NCI-H2171 treated with DMSO at 0.1 percent for 48 hours (cell line): ENCODE data around the gene COL26A1.

ENCODE experiments used
- DNase-seq: peaks from one replicate; lab custom pipeline; 2025; lab: John Stamatoyannopoulos, UW

COL26A1 gene

GRCh38 chr7:101373812-101374614 is 11.3 kb downstream of the COL26A1 start:
- DNase-seq = no peak

- DNase-seq = no peak
These were observed 12.3 kb downstream of the COL26A1 start for GRCh38 chr7:101374990-101375389.

- no peak for DNase-seq
These were observed 13.9 kb downstream of the COL26A1 start for GRCh38 chr7:101376601-101377000.

- DNase-seq = no peak
These were observed 14.6 kb downstream of the COL26A1 start for GRCh38 chr7:101377189-101377736.

GRCh38 chr7:101378751-101379174 is 16.1 kb downstream of the COL26A1 start:
- DNase-seq = no peak

DNA sequence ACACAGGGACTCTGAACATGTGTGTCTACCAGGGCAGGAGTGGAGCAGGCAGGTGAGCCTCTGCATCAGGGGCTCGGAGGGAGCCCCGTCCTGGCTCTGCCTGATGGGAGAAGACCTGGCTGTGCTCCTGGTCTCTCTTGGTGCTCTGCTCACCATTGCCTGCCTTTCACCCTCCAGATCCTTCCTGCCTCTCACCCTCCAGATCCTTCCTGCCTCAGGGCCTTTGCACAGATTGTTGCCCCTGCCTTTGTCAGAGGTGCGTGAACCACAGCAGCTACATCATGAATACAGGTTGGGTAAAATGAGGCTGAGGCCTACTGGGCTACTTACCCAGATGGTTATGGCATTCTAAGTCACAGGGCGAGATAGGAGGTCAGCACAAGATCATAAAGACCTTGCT is 16.6 kb downstream of the COL26A1 start:
- no peak for DNase-seq

- DNase-seq = no peak
These were observed 19.0 kb downstream of the COL26A1 start for GRCh38 chr7:101381549-101382111.

DNA sequence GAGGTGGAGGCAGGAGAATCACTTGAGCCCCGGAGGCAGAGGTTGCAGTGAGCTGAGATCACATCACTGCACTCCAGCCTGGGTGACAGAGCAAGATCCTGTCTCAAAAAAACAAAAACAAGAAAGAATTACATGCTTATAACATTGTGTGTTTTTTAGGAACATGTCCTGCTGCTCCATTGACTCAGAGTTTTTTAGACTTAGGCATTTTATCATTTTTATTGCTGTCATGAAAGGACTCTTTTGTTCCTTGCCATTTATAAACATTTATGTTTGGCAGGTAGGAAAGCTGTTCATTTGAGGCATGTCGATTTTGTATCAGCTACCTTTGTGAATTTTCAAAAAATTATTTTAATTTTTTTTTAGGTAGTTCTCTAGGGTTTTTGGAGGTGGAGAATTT is 20.3 kb downstream of the COL26A1 start:
- DNase-seq = no peak

GRCh38 chr7:101386177-101386557 is 23.5 kb downstream of the COL26A1 start:
- peak; percentile 49 for DNase-seq

DNA sequence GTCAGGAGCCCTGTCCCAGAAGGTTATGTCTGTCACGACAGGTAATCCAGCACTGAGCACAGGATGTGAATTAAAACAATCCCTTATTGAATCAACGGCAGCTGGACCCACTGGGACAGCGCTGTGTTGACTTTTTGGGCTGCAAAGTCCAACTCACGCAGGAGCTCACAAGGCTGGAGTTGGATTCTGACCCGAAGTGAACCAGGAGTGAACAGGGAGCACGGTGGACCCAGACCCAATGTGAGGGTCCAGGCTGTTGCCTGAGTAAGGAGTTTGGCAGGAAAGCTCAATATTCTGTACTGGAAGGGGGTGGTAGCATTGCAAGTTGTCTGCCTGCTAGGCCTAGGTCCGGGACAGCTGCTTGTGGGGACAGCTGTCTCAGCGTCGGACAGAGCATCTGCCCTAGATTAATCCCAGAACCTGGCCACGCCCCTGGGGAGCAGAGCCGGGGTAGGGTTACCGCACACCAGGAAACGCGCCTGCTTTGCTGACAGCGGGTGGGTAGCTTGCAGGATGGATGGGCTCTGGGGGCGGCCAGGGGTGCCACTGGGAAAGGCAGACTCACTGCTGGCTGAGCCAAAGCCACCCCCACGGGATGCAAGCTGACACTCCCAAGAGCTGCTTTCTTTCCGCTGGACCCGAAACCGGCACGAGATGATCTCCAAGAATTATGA is 24.0 kb downstream of the COL26A1 start:
- peak; percentile 95 for DNase-seq

- peak; percentile 79 for DNase-seq
These were observed 28.2 kb downstream of the COL26A1 start for GRCh38 chr7:101390901-101391301.

- peak; percentile 65 for DNase-seq
These were observed 29.3 kb downstream of the COL26A1 start for GRCh38 chr7:101391991-101392390.

- DNase-seq = no peak
These were observed 31.2 kb downstream of the COL26A1 start for GRCh38 chr7:101393865-101394264.

GRCh38 chr7:101395376-101395775 is 32.7 kb downstream of the COL26A1 start:
- no peak for DNase-seq

- DNase-seq = no peak
These were observed 34.6 kb downstream of the COL26A1 start for GRCh38 chr7:101397243-101397642.

GRCh38 chr7:101397770-101398324 is 35.2 kb downstream of the COL26A1 start:
- DNase-seq = no peak

DNA sequence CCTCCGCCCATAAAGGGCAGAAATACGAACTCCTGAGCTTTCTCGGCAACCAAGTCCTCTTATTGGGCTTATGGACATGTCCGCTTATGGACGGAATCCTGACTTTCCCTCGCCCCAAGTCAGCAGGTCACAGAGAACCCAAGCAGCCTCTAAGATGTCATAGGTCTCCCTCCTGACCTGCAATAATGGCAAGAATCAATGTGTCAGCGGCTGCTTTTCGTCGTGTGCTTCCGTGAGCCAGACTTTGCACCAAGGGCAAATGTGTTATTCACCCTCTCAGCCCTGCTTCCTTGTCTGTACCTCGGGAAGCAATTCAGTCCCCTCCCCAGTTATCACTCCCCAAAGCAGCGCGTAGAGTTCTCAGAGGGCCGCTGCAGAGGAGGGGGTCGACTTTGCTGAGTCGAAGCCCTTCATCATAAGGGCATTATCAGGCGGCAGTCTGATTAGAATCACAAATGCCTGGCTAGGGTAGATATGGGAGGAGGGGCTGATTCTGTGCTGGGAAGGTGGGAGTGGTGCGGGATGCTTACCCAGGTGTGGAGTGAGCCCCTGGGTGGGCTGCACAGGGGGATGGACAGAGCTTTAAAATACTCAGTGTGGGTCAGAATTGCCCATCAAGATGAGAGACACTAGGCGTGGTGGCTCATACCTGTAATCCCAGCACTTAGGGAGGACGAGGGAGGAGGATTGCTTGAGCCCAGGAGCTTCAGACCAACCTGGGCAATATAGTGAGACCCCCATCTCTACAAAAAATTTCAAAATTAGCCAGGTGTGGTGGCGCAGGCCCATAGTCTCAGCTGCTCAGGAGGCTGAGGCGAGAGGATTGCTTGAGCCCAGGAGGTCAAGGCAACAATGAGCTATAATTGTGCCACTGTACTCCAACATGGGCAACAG is 36.0 kb downstream of the COL26A1 start:
- no peak for DNase-seq

DNA sequence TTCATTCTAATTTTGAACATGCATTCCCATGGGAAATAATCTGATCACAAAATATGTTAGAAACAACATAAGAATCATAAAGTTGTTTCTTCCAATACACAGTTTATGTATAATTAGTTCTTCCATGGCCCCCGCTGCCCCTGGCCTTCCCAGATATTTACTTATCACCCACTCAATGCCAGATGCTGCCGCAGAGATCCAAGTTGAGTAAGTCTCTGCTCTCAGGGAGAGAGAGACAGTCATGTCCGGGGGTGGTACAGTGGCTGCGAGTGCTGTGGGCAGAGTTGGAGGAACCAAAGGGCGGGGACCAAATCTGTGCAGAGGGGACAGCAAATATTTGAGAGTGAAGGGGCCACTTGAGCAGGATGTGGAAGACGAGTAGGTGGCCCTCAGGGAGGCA is 37.1 kb downstream of the COL26A1 start:
- no peak for DNase-seq

DNA sequence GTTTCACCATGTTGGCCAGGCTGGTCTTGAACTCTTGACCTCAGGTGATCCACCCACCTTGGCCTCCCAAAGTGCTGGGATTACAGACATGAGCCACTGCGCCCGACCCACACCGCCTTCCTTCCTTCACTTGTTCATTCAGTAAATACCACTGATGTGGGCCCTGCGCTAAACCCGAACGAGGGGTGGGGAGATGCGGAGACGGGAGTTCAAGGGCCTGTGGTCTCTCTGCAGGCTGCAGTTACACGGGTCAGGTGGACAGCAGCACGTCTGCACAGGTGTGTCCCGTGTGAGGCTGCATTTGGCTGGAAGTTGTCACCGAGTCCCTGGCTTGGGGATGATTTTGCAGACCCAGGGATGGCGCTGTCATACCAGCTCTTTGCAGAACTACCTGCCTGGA is 38.1 kb downstream of the COL26A1 start:
- DNase-seq = no peak

DNA sequence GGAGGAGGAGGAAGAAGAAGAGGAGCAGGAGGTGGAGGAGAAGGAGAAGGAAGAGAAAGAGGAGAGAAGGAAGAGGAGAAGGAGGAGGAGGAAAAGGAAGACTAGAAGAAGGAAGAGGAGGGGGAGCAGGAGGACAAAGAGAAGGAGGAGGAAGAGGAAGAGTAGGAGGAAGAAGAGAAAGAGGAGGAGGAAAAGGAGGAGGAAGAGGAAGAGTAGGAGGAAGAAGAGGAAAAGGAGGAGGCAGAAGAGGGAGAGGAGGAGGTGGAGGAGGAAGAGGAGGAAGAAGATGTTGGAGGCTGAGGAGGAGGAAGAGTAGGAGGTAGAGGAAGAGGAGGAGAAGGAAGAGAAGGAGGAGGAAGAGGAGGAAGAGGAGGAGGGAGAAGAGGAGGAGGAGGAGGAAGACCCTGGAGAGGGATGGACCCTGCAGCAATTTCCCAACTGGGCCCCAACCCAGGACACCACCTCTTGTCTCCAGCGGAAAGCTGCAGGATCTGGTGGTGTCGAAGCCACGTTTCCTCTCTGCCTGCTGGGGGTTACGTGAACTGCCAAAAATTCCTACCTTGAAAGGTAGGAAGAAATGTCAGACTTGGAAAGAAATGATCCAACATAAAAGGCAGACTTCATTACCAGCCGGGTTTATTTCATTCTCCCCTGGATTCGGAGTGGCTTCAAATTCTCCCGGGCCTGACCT is 38.9 kb downstream of the COL26A1 start:
- DNase-seq = no peak
